NCI-H128 (cell line): ENCODE measurements around the gene ATG101.

Experiments
- DNase-seq: peaks from one replicate; lab custom pipeline; 2025; ENCODE audit not compliant: unreplicated experiment; lab: John Stamatoyannopoulos, UW

ATG101 gene

DNA sequence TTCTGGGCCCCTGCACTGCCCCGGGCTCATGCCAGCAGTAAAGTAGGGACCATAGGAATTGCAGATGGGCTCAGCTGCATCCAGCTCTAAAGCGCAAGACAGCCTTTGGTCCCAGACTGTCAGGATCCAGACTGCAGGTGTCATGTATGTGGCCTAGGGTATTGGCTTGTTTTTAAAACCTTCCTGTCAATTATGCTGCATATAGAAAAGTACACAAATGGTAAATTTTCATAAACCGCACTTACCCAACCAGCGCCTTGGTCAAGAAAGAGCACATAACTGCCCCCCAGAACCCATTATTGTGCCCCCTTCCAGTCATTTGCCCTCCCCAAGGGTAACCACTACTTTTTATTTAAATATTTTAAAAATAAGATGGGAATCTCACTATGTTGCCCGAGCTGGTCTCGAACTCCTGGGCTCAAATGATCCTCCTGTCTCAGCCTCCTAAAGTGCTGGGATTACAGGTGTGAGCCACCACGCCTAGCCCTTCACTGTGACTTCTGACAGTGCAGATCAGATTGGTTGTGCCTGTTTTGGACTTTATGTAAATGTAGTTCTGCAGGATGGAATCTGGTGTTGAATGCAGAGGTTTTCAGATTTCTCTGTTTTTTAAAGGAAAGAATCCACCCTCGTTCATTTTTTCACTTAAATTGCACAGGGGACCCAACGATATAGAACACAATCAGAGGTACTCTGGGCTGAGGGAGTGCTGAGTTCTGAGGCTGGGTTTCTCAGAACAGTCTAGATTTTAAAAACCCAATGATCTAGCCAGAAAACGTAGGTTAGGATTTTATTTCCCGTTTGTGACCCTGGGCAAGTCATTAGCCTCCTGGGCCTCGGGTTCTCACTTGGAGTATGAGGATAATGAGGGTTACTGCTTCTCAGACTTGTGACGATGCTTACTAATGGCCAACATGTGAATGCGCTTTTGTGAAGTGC, 11.9 kb upstream of the ATG101 start:
- DNase-seq: no peak

- DNase-seq: no peak
Observed at GRCh38 chr12:52058631-52059361, 11.0 kb upstream of the ATG101 start.

GRCh38 chr12:52059582-52060497, 9.9 kb upstream of the ATG101 start:
- no peak for DNase-seq

GRCh38 chr12:52060498-52061177, 9.1 kb upstream of the ATG101 start:
- DNase-seq: no peak

GRCh38 chr12:52061470-52062166, 8.2 kb upstream of the ATG101 start:
- no peak for DNase-seq

DNA sequence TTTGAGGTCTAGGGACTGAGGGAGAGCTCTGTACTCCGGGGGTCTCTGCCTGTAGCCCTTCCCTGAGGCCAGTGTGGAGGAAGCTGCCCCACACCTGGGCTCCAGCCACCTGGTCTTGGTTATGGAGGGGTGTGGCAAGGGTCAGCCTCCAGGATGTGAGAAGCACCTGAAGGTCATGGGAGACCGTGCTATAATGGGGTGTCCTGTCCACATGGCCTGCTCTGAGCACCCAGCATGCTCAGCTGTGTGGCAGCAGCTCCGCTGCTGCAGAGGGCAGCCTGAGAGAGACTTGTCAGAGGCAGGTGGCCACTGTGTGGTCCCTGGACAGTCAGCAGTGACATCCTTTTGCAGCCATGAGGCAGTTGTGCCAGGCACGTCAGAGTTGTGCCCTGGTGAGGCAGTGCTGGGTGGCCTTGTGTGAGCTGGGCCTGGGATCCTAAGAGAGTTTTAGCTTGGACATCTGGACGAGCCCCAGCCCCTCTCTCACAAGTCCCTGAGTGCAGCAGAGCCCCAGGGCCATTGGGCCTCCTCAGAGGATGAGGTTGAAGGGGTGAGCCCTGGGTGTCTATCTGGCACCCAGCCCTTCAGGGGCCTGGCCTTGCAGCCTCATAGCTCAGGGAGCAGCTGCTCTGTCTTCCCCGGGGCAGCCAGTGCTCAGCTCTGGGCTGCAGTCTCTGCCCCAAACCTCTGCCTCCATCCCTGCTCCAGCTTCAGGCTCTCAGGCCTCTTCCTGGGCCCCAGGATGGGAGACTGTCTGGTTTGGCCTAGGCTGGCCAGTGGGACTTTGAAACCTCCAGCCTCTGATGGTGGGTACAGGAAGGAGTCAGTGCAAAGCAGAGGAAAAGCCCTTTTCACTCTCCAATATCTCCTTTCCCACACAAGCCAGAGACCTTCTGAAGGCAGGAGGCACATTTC, 7.4 kb upstream of the ATG101 start:
- no peak for DNase-seq

DNA sequence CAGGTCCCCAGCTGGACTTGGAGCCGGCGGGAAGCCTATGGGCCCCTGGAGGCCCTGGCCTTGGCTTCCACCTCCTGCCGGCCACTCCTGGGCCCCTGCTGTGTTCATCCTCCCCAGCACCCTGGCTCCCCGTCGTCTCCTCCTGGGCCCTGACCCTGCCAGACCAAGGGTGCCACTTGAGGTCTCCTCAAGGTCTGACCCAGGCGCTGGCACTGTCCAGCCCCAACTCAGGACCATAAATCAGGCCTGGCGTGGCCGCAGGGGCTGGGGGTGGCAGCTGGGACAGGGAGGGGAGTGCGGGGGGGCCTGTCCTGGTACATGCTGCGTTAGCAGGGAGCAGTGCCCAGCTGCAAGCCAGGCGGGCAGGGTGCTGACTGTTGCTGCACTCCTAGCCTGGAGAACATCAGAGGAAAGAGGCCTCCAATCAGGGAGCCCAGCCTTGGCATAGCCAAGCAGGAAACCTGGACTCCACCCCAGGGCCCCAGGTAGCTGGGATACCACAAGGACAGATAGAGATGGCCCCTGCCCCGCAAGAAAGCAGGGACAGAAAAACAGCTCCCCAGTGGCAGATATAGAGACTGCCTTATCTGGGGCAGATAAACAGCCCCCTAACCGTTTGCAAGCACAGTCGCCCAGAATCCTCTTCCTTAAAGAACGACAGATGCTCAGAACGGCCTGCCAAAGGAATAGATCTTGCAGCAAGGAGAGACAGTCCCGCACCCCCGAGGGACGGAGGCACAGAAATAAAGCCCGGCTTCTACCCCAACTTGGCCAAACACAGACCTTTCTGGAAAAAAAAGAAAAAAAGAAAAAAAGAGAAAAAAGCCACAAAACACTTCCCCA, 6.5 kb upstream of the ATG101 start:
- no peak for DNase-seq

DNA sequence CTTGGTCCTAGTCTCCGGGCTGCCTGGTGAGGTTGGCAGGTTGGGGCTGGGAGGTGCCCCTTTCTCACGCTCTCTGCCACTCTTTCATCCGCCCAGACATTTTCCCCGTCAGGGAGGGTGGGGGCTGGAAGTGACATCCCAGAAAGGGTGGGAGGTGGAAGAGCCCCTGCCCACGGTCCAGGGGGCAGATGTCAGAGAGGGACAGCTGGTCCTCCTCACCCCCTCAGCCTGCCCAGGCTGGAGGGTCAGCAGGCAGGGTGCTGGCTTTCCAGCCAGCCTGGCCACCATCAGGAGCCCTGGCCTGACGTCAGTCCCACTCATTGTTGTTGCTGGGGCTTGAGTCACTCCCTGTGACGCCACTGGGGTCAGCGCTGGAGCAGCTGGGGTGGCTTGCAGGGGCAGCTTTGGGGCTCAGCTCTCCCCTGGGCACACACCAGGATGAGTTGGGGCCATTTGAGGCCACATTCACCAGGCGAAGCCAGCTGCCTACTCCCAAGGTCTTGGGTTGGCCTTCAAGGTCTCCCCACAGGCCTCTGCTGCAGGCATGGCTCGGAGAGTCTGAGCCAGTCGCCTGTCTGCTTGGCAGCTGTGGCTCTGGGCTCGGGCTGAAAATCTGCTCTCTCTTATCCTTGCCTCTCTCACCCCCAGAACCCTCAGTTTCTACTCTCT, 5.7 kb upstream of the ATG101 start:
- no peak for DNase-seq

- DNase-seq: no peak
Observed at GRCh38 chr12:52066346-52067080, 3.3 kb upstream of the ATG101 start.

DNA sequence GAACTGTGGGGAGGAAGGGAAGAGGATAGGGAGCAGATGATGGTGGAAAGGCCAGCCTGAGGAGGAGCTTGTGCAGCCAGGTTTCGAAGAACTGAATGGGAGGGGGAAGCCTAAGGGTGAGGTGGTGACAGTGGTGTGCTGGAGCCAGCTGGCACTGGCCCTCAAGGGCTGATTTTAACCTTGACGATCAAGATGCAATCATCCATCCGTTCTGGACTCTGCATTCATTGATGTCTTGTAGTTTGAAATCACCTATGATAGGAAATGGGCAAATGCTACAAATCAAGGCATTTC, 2.8 kb upstream of the ATG101 start:
- no peak for DNase-seq

DNA sequence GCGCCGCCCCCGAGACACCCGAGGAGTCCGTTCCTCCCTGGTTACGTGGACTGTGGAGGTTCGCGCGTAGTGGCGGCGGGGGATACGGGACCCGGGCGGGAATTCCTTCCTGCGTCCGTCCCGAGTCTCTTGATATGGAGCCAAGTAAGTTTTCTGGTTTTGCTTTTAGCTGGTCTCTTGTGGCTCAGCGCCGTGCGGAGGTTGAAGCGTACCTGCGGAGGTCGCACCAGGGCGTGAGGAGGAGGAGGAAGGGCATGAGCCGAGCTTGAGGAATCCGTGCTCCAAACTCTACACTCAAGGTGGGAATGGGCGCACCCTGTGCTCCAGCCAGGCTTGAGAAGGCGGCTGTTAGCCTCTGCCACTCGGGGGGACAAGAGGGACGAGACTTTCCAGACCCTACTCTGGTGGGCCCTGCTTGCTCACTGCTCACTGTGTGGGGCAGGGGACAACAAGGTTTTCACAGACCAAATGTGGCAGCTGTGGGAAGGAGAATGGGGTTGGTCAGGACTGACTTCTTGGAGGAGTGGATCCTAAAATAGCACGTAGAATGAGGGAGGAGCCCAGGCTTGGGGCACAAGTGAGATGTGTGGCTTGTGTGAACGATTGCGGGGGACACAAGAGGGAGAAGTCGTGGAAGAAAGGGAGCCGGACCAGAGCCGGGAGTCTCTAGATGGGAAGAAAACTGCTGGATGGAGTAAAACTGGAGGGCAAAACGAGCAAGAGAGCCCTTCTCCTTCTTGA, 577 bp downstream of the ATG101 start:
- DNase-seq: no peak

DNA sequence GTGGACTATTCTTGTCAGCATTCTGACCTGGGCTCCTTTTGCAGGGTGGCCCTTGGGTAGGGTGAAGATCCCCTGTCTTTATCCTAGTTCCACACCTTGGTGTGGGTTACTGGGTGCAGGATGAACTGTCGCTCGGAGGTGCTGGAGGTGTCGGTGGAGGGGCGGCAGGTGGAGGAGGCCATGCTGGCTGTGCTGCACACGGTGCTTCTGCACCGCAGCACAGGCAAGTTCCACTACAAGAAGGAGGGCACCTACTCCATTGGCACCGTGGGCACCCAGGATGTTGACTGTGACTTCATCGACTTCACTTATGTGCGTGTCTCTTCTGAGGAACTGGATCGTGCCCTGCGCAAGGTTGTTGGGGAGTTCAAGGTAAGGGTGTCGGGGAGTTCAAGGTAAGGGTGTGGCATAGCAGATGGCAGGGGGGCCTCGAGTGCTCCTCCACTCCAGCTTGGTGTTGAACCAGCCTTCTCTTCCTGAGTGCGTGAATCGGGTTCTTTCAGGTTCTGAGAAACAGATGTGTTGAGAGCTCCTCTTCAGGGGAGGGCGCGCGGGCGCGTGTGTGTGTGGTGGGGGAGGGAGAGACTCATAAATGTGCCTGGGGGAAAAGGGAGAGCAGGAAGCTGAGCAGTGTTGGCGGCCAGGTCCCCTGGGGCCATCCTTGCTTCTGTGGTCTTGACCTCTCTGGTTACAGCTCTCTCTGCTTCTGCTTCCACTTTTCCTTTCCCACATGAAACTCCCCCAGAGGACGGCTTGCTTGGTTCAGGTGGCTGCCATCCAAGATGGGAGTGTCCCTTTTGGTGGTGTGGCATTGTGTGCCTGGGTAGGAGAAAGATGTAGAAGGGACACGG, 4.0 kb downstream of the ATG101 start:
- no peak for DNase-seq

DNA sequence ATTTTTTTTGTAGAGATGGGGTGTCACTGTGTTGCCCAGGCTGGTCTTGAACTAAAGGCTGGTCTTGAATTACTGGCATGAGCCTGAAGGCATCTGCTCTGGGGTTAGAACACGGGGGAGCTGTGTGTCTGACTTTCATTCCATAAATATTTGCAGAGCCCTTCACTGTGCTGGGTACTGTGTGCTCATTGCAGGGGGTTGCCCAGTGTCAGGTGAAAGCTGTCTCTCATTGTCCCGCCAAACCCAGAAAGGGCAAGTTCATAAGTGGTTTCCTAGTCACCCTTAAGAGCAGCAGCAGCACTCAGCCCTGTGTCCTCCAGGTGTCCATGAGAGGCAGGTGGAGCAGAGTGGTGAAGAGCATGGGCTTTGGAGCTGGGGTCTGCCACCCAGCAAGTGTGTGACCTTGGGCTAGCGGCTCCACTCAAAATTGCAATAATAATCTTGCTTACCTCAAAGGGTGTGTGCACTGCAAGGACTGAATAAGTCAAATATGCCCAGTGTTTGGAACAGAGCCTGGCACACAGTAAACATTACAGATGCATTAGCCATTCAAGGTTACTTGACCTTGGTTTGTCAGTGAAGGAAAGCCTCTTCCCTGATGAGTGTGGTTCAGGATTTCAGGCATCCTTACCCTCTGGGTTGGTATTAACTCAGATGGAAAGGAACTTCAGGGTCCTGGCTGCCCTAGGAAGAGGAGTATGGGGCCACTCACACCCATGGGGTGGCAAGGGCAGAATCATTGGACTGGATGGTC, 5.4 kb downstream of the ATG101 start:
- DNase-seq: no peak

- DNase-seq: no peak
Observed at GRCh38 chr12:52076811-52077210, 7.0 kb downstream of the ATG101 start.

GRCh38 chr12:52078276-52078675, 8.5 kb downstream of the ATG101 start:
- no peak for DNase-seq
